ENCODE results near the gene PCDHA5.
"Not testable (repeated sequence)": the region's sequence is repeated elsewhere in the genome, so short reads cannot be mapped to it uniquely, and the experiment has no call there.

The PCDHA5 gene

DNA sequence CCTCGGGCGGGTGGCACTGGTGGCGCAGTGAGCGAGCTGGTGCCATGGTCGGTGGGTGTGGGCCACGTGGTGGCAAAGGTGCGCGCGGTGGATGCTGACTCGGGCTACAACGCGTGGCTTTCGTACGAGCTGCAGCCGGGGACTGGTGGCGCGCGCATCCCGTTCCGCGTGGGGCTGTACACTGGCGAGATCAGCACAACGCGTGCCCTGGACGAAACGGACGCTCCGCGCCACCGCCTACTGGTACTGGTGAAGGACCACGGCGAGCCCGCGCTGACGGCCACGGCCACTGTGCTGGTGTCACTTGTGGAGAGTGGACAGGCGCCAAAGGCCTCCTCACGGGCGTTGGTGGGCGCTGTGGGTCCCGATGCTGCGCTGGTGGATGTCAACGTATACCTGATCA lies 12.5 kb upstream of the PCDHA5 start:
- ATAC-seq: no peak

DNA sequence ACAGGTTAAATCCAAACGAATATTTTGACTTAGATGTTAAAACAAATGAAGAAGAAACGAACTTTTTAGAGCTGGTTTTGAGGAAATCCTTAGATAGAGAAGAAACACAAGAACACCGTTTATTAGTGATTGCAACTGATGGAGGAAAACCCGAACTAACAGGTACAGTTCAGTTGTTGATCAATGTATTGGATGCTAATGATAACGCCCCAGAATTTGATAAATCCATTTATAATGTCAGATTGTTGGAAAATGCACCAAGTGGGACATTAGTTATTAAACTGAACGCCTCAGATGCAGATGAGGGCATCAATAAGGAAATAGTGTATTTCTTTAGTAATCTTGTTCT lies 842 bp downstream of the PCDHA5 start:
- TF ChIP-seq ZNF565 (CRISPR knock-in tag; conservative IDR thresholded peaks at IDR 0.05; ENCODE audit: low read depth): no peak
- ATAC-seq: no peak

More for the DNA sequence above, 12.5 kb upstream of the PCDHA5 start:
- TF ChIP-seq, protein P1, sequence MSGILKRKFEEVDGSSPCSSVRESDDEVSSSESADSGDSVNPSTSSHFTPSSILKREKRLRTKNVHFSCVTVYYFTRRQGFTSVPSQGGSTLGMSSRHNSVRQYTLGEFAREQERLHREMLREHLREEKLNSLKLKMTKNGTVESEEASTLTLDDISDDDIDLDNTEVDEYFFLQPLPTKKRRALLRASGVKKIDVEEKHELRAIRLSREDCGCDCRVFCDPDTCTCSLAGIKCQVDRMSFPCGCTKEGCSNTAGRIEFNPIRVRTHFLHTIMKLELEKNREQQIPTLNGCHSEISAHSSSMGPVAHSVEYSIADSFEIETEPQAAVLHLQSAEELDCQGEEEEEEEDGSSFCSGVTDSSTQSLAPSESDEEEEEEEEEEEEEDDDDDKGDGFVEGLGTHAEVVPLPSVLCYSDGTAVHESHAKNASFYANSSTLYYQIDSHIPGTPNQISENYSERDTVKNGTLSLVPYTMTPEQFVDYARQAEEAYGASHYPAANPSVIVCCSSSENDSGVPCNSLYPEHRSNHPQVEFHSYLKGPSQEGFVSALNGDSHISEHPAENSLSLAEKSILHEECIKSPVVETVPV (CRISPR knock-in tag; IDR thresholded peaks at IDR 0.05): no peak
- no peak for TF ChIP-seq ZNF70 (CRISPR knock-in tag; IDR thresholded peaks at IDR 0.05)
- TF ChIP-seq SNAI2 (CRISPR knock-in tag; IDR thresholded peaks at IDR 0.05): no peak
- TF ChIP-seq, protein P2, sequence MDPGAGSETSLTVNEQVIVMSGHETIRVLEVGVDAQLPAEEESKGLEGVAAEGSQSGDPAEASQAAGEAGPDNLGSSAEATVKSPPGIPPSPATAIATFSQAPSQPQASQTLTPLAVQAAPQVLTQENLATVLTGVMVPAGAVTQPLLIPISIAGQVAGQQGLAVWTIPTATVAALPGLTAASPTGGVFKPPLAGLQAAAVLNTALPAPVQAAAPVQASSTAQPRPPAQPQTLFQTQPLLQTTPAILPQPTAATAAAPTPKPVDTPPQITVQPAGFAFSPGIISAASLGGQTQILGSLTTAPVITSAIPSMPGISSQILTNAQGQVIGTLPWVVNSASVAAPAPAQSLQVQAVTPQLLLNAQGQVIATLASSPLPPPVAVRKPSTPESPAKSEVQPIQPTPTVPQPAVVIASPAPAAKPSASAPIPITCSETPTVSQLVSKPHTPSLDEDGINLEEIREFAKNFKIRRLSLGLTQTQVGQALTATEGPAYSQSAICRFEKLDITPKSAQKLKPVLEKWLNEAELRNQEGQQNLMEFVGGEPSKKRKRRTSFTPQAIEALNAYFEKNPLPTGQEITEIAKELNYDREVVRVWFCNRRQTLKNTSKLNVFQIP (CRISPR knock-in tag; IDR thresholded peaks at IDR 0.05; ENCODE audit: borderline replicate concordance, low read depth): no peak
- TF ChIP-seq TCF4 (CRISPR knock-in tag; IDR thresholded peaks at IDR 0.05; ENCODE audit: borderline replicate concordance): no peak
- no peak for TF ChIP-seq PPARA (CRISPR knock-in tag; IDR thresholded peaks at IDR 0.05; ENCODE audit: borderline replicate concordance)
- no peak for TF ChIP-seq ZFP30 (CRISPR knock-in tag; IDR thresholded peaks at IDR 0.05)
- no peak for TF ChIP-seq ZFP3 (CRISPR knock-in tag; IDR thresholded peaks at IDR 0.05)
- TF ChIP-seq, protein P3, sequence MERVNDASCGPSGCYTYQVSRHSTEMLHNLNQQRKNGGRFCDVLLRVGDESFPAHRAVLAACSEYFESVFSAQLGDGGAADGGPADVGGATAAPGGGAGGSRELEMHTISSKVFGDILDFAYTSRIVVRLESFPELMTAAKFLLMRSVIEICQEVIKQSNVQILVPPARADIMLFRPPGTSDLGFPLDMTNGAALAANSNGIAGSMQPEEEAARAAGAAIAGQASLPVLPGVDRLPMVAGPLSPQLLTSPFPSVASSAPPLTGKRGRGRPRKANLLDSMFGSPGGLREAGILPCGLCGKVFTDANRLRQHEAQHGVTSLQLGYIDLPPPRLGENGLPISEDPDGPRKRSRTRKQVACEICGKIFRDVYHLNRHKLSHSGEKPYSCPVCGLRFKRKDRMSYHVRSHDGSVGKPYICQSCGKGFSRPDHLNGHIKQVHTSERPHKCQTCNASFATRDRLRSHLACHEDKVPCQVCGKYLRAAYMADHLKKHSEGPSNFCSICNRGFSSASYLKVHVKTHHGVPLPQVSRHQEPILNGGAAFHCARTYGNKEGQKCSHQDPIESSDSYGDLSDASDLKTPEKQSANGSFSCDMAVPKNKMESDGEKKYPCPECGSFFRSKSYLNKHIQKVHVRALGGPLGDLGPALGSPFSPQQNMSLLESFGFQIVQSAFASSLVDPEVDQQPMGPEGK (CRISPR knock-in tag; IDR thresholded peaks at IDR 0.05; ENCODE audit: borderline replicate concordance): no peak
- no peak for TF ChIP-seq RARB (CRISPR knock-in tag; IDR thresholded peaks at IDR 0.05)
- TF ChIP-seq ZC3H10 (CRISPR knock-in tag; IDR thresholded peaks at IDR 0.05): no peak
- TF ChIP-seq TOX (CRISPR knock-in tag; IDR thresholded peaks at IDR 0.05; ENCODE audit: borderline replicate concordance): no peak
- no peak for TF ChIP-seq GLIS3 (CRISPR knock-in tag; IDR thresholded peaks at IDR 0.05)
- no peak for TF ChIP-seq ZNF8 (CRISPR knock-in tag; IDR thresholded peaks at IDR 0.05)
- no peak for TF ChIP-seq ESRRG (CRISPR knock-in tag; IDR thresholded peaks at IDR 0.05)
- no peak for TF ChIP-seq ISL1 (CRISPR knock-in tag; IDR thresholded peaks at IDR 0.05)
- TF ChIP-seq, protein P4, sequence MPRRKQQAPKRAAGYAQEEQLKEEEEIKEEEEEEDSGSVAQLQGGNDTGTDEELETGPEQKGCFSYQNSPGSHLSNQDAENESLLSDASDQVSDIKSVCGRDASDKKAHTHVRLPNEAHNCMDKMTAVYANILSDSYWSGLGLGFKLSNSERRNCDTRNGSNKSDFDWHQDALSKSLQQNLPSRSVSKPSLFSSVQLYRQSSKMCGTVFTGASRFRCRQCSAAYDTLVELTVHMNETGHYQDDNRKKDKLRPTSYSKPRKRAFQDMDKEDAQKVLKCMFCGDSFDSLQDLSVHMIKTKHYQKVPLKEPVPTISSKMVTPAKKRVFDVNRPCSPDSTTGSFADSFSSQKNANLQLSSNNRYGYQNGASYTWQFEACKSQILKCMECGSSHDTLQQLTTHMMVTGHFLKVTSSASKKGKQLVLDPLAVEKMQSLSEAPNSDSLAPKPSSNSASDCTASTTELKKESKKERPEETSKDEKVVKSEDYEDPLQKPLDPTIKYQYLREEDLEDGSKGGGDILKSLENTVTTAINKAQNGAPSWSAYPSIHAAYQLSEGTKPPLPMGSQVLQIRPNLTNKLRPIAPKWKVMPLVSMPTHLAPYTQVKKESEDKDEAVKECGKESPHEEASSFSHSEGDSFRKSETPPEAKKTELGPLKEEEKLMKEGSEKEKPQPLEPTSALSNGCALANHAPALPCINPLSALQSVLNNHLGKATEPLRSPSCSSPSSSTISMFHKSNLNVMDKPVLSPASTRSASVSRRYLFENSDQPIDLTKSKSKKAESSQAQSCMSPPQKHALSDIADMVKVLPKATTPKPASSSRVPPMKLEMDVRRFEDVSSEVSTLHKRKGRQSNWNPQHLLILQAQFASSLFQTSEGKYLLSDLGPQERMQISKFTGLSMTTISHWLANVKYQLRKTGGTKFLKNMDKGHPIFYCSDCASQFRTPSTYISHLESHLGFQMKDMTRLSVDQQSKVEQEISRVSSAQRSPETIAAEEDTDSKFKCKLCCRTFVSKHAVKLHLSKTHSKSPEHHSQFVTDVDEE (CRISPR knock-in tag; IDR thresholded peaks at IDR 0.05): no peak
- no peak for TF ChIP-seq ARNTL (CRISPR knock-in tag; IDR thresholded peaks at IDR 0.05; ENCODE audit: borderline replicate concordance, low read depth)
- no peak for TF ChIP-seq CSDC2 (CRISPR knock-in tag; IDR thresholded peaks at IDR 0.05)

DNA sequence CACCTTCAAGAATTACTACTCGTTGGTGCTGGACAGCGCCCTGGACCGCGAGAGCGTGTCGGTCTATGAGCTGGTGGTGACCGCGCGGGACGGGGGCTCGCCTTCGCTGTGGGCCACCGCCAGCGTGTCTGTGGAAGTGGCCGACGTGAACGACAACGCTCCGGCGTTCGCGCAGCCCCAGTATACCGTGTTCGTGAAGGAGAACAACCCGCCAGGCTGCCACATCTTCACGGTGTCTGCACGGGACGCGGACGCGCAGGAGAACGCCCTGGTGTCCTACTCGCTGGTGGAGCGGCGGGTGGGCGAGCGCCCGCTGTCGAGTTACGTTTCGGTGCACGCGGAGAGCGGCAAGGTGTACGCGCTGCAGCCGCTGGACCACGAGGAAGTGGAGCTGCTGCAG lies 1.6 kb downstream of the PCDHA5 start:
- not testable (repeated sequence) for ATAC-seq

DNA sequence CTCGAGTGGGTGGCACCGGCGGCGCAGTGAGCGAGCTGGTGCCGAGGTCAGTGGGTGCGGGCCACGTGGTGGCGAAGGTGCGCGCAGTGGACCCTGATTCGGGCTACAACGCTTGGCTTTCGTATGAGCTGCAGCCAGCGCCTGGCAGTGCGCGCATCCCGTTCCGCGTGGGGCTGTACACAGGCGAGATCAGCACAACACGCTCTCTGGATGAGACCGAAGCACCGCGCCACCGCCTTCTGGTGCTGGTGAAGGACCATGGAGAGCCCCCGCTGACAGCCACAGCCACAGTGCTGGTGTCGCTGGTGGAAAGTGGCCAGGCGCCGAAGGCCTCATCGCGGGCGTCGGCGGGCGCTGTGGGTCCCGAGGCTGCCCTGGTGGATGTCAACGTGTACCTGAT lies 2.1 kb downstream of the PCDHA5 start:
- no peak for ATAC-seq
- TF ChIP-seq CSDC2 (CRISPR knock-in tag; IDR thresholded peaks at IDR 0.05): no peak
- TF ChIP-seq ARNTL (CRISPR knock-in tag; IDR thresholded peaks at IDR 0.05; ENCODE audit: borderline replicate concordance, low read depth): no peak
- TF ChIP-seq, protein P2 (CRISPR knock-in tag; IDR thresholded peaks at IDR 0.05; ENCODE audit: borderline replicate concordance, low read depth): no peak
- no peak for TF ChIP-seq TOX (CRISPR knock-in tag; IDR thresholded peaks at IDR 0.05; ENCODE audit: borderline replicate concordance)
- TF ChIP-seq ESRRG (CRISPR knock-in tag; IDR thresholded peaks at IDR 0.05): no peak
- no peak for TF ChIP-seq ZFP3 (CRISPR knock-in tag; IDR thresholded peaks at IDR 0.05)
- TF ChIP-seq ZFP30 (CRISPR knock-in tag; IDR thresholded peaks at IDR 0.05): no peak
- no peak for TF ChIP-seq OSR1 (CRISPR knock-in tag; IDR thresholded peaks at IDR 0.05)
- no peak for TF ChIP-seq ZNF565 (CRISPR knock-in tag; conservative IDR thresholded peaks at IDR 0.05; ENCODE audit: low read depth)
- no peak for TF ChIP-seq GLIS3 (CRISPR knock-in tag; IDR thresholded peaks at IDR 0.05)
- no peak for TF ChIP-seq BACH2 (CRISPR knock-in tag; IDR thresholded peaks at IDR 0.05; ENCODE audit: borderline replicate concordance)
- no peak for TF ChIP-seq ISL1 (CRISPR knock-in tag; IDR thresholded peaks at IDR 0.05)
- TF ChIP-seq ZC3H10 (CRISPR knock-in tag; IDR thresholded peaks at IDR 0.05): no peak
- no peak for TF ChIP-seq RARB (CRISPR knock-in tag; IDR thresholded peaks at IDR 0.05)
- TF ChIP-seq, protein P4 (CRISPR knock-in tag; IDR thresholded peaks at IDR 0.05): no peak
